Thoracic aorta (tissue), 2 donors: ENCODE results near the gene ZCCHC7. TPM values are rescaled to one million over a fixed set of nuclear protein-coding genes. Genes with fewer than 3 reads are reported as not detected.

ENCODE experiments used
- ATAC-seq: fragments of 150-250 bp; one replicate; pipeline ENCODE4 v1.8.0; 2017; ENCODE audit warnings: low read depth; ENCODE audit not compliant: insufficient number of reproducible peaks, low FRiP score
- DNase-seq: peaks from one replicate; pipeline ENCODE4 v3.0.0-alpha.2; 2020; ENCODE audit warnings: low spot score
- H3K27ac ChIP-seq, 2 donors: fragments of 200-600 bp; sonication (generic); 1 replicate in 1 of 2; 2 replicates in 1 of 2; pipeline ENCODE4 v1.5.1; 2016; ENCODE audit warnings: mild to moderate bottlenecking in 2 of 2, moderate library complexity in 2 of 2
- H3K27me3 ChIP-seq: fragments of 200-600 bp; sonication (generic); replicated peaks from 2 replicates; pipeline ENCODE4 v1.6.0; 2016; ENCODE audit warnings: mild to moderate bottlenecking; ENCODE audit not compliant: insufficient read depth
- H3K36me3 ChIP-seq: fragments of 200-600 bp; sonication (generic); one replicate; pipeline ENCODE4 v1.5.1; 2016
- H3K4me1 ChIP-seq, 2 donors: fragments of 200-600 bp; sonication (generic); 1 replicate in 1 of 2; 2 replicates in 1 of 2; pipeline versions ENCODE4 v1.5.1 to v1.6.0; 2016; ENCODE audit warnings: low read depth in 2 of 2, mild to moderate bottlenecking in 1 of 2; ENCODE audit not compliant: control insufficient read depth in 1 of 2
- H3K4me3 ChIP-seq: fragments of 200-600 bp; sonication (generic); 2 replicates; pipeline ENCODE4 v1.5.1; 2016; ENCODE audit warnings: mild to moderate bottlenecking
- H3K9me3 ChIP-seq: fragments of 200-600 bp; sonication (generic); 2 replicates; pipeline ENCODE4 v1.5.1; 2016
- CTCF ChIP-seq: fragments of 200-600 bp; sonication (generic); IDR thresholded peaks from one replicate; pipeline ENCODE4 v1.5.1; 2019; ENCODE audit warnings: antibody characterized with exemption
- total RNA-seq, 2 donors: library from RNA; depleted of rRNA; stranded (reverse); fragments of >200 nt; gene quantifications; one replicate each; pipeline versions ENCODE4 v1.1.0 to v1.2.3, GENCODE V29; 2016

ZCCHC7 gene
- total RNA-seq, 2 donors from 2014 or later: 13.8 to 19.5 TPM

- H3K4me1 ChIP-seq: no peaks in the 10 kb centered on the region
- no peak overlapping the region for H3K27ac ChIP-seq
- H3K36me3 ChIP-seq: no peaks in the 10 kb centered on the region
- no peak overlapping the region for H3K4me3 ChIP-seq
- no peak for DNase-seq
- H3K27me3 ChIP-seq: no peaks in the 10 kb centered on the region
- no peak for TF ChIP-seq CTCF
- no peak for ATAC-seq
- no peaks in the 10 kb centered on the region for H3K9me3 ChIP-seq
Observed at GRCh38 chr9:37340961-37341360, 220.6 kb downstream of the ZCCHC7 start.

- Histone ChIP-seq H3K9me3 (no peaks in the 10 kb centered on the region), H3K4me1 (no peaks in the 10 kb centered on the region)
- no peak for TF ChIP-seq CTCF
Observed at GRCh38 chr9:37341704-37342103, 221.3 kb downstream of the ZCCHC7 start.

GRCh38 chr9:37342493-37342892, 222.1 kb downstream of the ZCCHC7 start:
- no peaks in the 10 kb centered on the region for H3K36me3 ChIP-seq
- H3K27ac ChIP-seq: no peak overlapping the region
- H3K9me3 ChIP-seq: no peaks in the 10 kb centered on the region
- H3K4me1 ChIP-seq: no peaks in the 10 kb centered on the region
- TF ChIP-seq CTCF: no peak
- DNase-seq (no peak), ATAC-seq (no peak)
- no peaks in the 10 kb centered on the region for H3K27me3 ChIP-seq
- no peak overlapping the region for H3K4me3 ChIP-seq

More at GRCh38 chr9:37341704-37342103, 221.3 kb downstream of the ZCCHC7 start:
- H3K27me3 ChIP-seq: no peaks in the 10 kb centered on the region
- no peak overlapping the region for H3K27ac ChIP-seq
- no peak for DNase-seq
- no peak overlapping the region for H3K4me3 ChIP-seq
- ATAC-seq: no peak
- H3K36me3 ChIP-seq: no peaks in the 10 kb centered on the region

GRCh38 chr9:37342895-37343294, 222.5 kb downstream of the ZCCHC7 start:
- no peak overlapping the region for H3K4me3 ChIP-seq
- ATAC-seq: no peak

GRCh38 chr9:37343724-37344123, 223.3 kb downstream of the ZCCHC7 start:
- ATAC-seq (no peak), DNase-seq (no peak)
- H3K4me3 ChIP-seq: no peak overlapping the region
- H3K36me3 ChIP-seq: no peaks in the 10 kb centered on the region
- TF ChIP-seq CTCF: no peak
- H3K27me3 ChIP-seq: no peaks in the 10 kb centered on the region
- no peaks in the 10 kb centered on the region for H3K9me3 ChIP-seq
- no peak overlapping the region for H3K27ac ChIP-seq
- no peaks in the 10 kb centered on the region for H3K4me1 ChIP-seq

More at GRCh38 chr9:37342895-37343294, 222.5 kb downstream of the ZCCHC7 start:
- H3K27me3 ChIP-seq: no peaks in the 10 kb centered on the region
- no peak overlapping the region for H3K27ac ChIP-seq
- no peak for TF ChIP-seq CTCF
- H3K36me3 ChIP-seq: no peaks in the 10 kb centered on the region
- no peaks in the 10 kb centered on the region for H3K4me1 ChIP-seq
- no peaks in the 10 kb centered on the region for H3K9me3 ChIP-seq
- DNase-seq: no peak
